Measurements from ENCODE around the gene C2orf76. TPM values are rescaled to one million over a fixed set of nuclear protein-coding genes. Genes with fewer than 3 reads are reported as not detected.

Gene C2orf76
- total RNA-seq, 2 experiments from 2014 or later: 15.4 to 17.7 TPM

GRCh38 chr2:119307419-119308140 is 59.1 kb downstream of the C2orf76 start:
- no peak overlapping the region for H3K27ac ChIP-seq (ENCODE audit: low read depth, low read length, poor library complexity, severe bottlenecking)
- no peak for DNase-seq (ENCODE audit: low spot score)
- ChIA-PET POLR2A (interaction anchor here (0.7 kb wide), 2 partner anchors 23 to 101 kb away, joined by 3 to 6 read pairs; no protein-coding TSS in a partner anchor), CTCF (ENCODE audit: unreplicated experiment) (no interaction called here)
- no peaks in the 10 kb centered on the region for H4K20me1 ChIP-seq (ENCODE audit: insufficient read depth, low read length)
- no peaks in the 10 kb centered on the region for H3K9me3 ChIP-seq (ENCODE audit: low read length)
- BruUV-seq (replicated peaks): no TSS peak
- intact Hi-C loops (cut with micrococcal nuclease; ENCODE audit: unreplicated experiment): no loop called here
- H3K9me2 ChIP-seq (ENCODE audit: insufficient read depth, low read length): no peaks in the 10 kb centered on the region
- H2AFZ ChIP-seq (ENCODE audit: low read length): no peak overlapping the region
- peaks cover 66% of the 10 kb centered on the region for H3K4me1 ChIP-seq (ENCODE audit: insufficient read depth, low read length, poor library complexity, severe bottlenecking)
- no peak overlapping the region for H3K4me2 ChIP-seq (ENCODE audit: low read length)
- no peak for TF ChIP-seq EZH2phosphoT487 (IDR thresholded peaks at IDR 0.05; ENCODE audit: borderline replicate concordance, low read depth, low read length)
- TF ChIP-seq, protein P1, sequence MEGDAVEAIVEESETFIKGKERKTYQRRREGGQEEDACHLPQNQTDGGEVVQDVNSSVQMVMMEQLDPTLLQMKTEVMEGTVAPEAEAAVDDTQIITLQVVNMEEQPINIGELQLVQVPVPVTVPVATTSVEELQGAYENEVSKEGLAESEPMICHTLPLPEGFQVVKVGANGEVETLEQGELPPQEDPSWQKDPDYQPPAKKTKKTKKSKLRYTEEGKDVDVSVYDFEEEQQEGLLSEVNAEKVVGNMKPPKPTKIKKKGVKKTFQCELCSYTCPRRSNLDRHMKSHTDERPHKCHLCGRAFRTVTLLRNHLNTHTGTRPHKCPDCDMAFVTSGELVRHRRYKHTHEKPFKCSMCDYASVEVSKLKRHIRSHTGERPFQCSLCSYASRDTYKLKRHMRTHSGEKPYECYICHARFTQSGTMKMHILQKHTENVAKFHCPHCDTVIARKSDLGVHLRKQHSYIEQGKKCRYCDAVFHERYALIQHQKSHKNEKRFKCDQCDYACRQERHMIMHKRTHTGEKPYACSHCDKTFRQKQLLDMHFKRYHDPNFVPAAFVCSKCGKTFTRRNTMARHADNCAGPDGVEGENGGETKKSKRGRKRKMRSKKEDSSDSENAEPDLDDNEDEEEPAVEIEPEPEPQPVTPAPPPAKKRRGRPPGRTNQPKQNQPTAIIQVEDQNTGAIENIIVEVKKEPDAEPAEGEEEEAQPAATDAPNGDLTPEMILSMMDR (conservative IDR thresholded peaks at IDR 0.05; ENCODE audit: low read length): no peak
- H3K36me3 ChIP-seq (ENCODE audit: insufficient read depth, low read length): no peaks in the 10 kb centered on the region
- no peak overlapping the region for H3K4me3 ChIP-seq (ENCODE audit: low read depth, low read length, poor library complexity, severe bottlenecking)
- peaks cover 6% of the 10 kb centered on the region for H3K79me2 ChIP-seq (ENCODE audit: insufficient read depth, low read depth, low read length)

GRCh38 chr2:119306196-119306590 is 60.4 kb downstream of the C2orf76 start:
- Histone ChIP-seq H3K27ac (ENCODE audit: low read depth, low read length, poor library complexity, severe bottlenecking) (no peak overlapping the region), H3K9me2 (ENCODE audit: insufficient read depth, low read length) (no peaks in the 10 kb centered on the region), H3K4me1 (ENCODE audit: insufficient read depth, low read length, poor library complexity, severe bottlenecking) (peaks cover 52% of the 10 kb centered on the region), H3K36me3 (ENCODE audit: insufficient read depth, low read length) (no peaks in the 10 kb centered on the region), H3K79me2 (ENCODE audit: insufficient read depth, low read depth, low read length) (peaks cover 6% of the 10 kb centered on the region), H3K9me3 (ENCODE audit: low read length) (no peaks in the 10 kb centered on the region), H4K20me1 (ENCODE audit: insufficient read depth, low read length) (no peaks in the 10 kb centered on the region), H3K4me2 (ENCODE audit: low read length) (peak overlapping the region; percentile 47), H2AFZ (ENCODE audit: low read length) (peak overlapping the region; percentile 9; the same call in 1 of the 2 replicates), H3K4me3 (ENCODE audit: low read depth, low read length, poor library complexity, severe bottlenecking) (no peak overlapping the region)
- POLR2A ChIA-PET: interaction anchor here (0.6 kb wide), 2 partner anchors 9 to 598 kb away, joined by 3 read pairs; no protein-coding TSS in a partner anchor
- intact Hi-C loops (cut with micrococcal nuclease; ENCODE audit: unreplicated experiment): no loop called here
- TF ChIP-seq EZH2phosphoT487 (IDR thresholded peaks at IDR 0.05; ENCODE audit: borderline replicate concordance, low read depth, low read length): no peak
- no TSS peak for BruUV-seq (replicated peaks)
- CTCF ChIA-PET (ENCODE audit: unreplicated experiment): no interaction called here
- DNase-seq (ENCODE audit: low spot score): no peak

DNA sequence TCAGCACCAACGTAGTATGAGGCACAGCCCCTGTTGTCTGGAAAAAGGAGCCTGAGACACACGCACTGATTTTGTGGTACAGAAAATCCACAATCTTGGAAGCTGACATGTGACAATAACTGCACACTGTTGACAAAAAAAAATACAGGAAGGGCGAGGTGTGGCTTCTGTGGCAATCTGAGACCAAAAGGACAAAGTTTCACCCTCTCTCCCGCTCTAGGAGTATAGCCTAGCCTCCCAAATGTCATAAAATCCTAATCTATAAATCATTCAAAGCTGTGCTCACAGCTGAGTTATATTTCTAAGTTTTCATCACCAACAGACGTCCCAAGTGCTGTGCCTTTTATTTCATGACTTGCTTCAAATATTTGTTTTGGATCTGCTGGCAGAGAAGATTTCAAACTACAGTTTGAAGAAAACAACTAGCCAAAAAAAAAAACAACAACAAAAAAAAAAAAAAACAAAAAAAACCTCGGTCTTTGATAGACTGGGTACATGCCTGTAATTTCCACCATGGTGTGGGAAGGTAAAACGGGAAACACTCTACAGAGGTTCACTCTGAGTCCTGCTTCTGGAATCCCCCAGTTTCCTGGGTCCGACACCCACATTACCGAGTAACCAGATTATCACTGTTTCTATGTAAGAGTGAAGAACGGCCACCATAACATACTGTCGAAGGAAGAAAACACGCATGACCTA is 61.0 kb downstream of the C2orf76 start:
- Histone ChIP-seq H3K4me2 (ENCODE audit: low read length) (peak overlapping the region; percentile 47), H3K79me2 (ENCODE audit: insufficient read depth, low read depth, low read length) (peaks cover 6% of the 10 kb centered on the region), H3K27ac (ENCODE audit: low read depth, low read length, poor library complexity, severe bottlenecking) (no peak overlapping the region), H4K20me1 (ENCODE audit: insufficient read depth, low read length) (no peaks in the 10 kb centered on the region), H2AFZ (ENCODE audit: low read length) (peak overlapping the region; percentile 9; the same call in 1 of the 2 replicates), H3K9me2 (ENCODE audit: insufficient read depth, low read length) (no peaks in the 10 kb centered on the region), H3K36me3 (ENCODE audit: insufficient read depth, low read length) (no peaks in the 10 kb centered on the region), H3K4me1 (ENCODE audit: insufficient read depth, low read length, poor library complexity, severe bottlenecking) (peaks cover 49% of the 10 kb centered on the region), H3K9me3 (ENCODE audit: low read length) (no peaks in the 10 kb centered on the region), H3K4me3 (ENCODE audit: low read depth, low read length, poor library complexity, severe bottlenecking) (no peak overlapping the region)
- intact Hi-C loops (cut with micrococcal nuclease; ENCODE audit: unreplicated experiment): no loop called here
- POLR2A ChIA-PET: interaction anchor here (0.7 to 0.8 kb wide), 4 partner anchors 13 to 177 kb away, joined by 3 to 7 read pairs (median 4); no protein-coding TSS in a partner anchor
- CTCF ChIA-PET (ENCODE audit: unreplicated experiment): no interaction called here
- DNase-seq (ENCODE audit: low spot score): no peak
- BruUV-seq (replicated peaks): no TSS peak
- no peak for TF ChIP-seq EZH2phosphoT487 (IDR thresholded peaks at IDR 0.05; ENCODE audit: borderline replicate concordance, low read depth, low read length)
- TF ChIP-seq, protein P1 (conservative IDR thresholded peaks at IDR 0.05; ENCODE audit: low read length): no peak
